Measurements from ENCODE around the gene CPHXL.

DNA sequence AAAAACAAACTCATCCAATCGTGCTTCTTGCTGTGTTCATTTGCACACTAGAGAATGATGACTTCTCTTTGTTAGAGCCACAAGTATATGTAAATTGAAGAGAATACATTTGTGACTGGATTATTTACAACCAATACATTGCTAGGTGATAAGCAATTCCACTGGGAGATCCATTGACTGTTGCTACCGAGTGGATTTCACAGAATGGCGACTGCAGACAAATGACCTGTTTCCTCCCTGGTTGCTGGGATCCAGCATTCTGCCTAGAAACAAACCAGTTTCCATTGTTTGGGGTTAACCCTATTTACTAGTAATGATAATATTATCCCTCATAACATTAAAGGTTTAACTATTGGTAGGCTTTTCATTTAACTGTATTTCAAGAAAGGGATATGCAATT is 36.9 kb upstream of the CPHXL start:
- TF ChIP-seq EZH2 (IDR thresholded peaks at IDR 0.05; ENCODE audit: borderline replicate concordance, low read length), result no peak
- TF ChIP-seq, protein P1, sequence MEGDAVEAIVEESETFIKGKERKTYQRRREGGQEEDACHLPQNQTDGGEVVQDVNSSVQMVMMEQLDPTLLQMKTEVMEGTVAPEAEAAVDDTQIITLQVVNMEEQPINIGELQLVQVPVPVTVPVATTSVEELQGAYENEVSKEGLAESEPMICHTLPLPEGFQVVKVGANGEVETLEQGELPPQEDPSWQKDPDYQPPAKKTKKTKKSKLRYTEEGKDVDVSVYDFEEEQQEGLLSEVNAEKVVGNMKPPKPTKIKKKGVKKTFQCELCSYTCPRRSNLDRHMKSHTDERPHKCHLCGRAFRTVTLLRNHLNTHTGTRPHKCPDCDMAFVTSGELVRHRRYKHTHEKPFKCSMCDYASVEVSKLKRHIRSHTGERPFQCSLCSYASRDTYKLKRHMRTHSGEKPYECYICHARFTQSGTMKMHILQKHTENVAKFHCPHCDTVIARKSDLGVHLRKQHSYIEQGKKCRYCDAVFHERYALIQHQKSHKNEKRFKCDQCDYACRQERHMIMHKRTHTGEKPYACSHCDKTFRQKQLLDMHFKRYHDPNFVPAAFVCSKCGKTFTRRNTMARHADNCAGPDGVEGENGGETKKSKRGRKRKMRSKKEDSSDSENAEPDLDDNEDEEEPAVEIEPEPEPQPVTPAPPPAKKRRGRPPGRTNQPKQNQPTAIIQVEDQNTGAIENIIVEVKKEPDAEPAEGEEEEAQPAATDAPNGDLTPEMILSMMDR (conservative IDR thresholded peaks at IDR 0.05 in 1 of 2, IDR thresholded peaks at IDR 0.05 in 1 of 2; ENCODE audit: extremely low read depth in 1 of 2, insufficient read depth in 1 of 2, low read depth in 1 of 2, low read length in 2 of 2), result no peak
